ENCODE data around the gene MAP3K5. TPM values are rescaled to one million over a fixed set of nuclear protein-coding genes. Genes with fewer than 3 reads are reported as not detected.

The MAP3K5 gene
- total RNA-seq, 1 donor from 2014 or later, result 5.7 TPM

DNA sequence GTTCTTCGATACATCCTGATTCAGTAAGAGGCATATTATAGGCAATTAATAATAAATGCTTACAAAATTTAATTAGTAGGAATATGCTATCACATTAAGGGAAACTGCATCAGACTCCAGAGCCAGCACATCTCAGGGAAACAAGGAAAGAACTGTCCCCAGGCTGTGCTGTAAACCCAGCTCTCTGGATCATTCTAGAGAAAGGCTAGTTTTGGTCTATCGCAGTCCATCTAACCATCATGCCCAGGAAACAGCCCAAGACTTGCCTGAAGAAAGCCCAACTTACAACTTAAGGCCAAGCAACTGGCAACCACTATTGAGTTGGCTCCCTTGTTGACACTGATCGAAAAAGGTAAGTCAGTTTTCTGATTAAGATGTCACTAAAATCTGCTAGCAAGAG is 11.3 kb downstream of the MAP3K5 start:
- Histone ChIP-seq H3K36me3 (ENCODE audit: control insufficient read depth, insufficient read depth, low read length) (no peaks in the 10 kb centered on the region), H3K4me3 (ENCODE audit: low read depth, low read length) (no peak overlapping the region), H3K27me3 (ENCODE audit: control insufficient read depth, insufficient read depth, low read length) (no peaks in the 10 kb centered on the region)
- TF ChIP-seq, protein P1, sequence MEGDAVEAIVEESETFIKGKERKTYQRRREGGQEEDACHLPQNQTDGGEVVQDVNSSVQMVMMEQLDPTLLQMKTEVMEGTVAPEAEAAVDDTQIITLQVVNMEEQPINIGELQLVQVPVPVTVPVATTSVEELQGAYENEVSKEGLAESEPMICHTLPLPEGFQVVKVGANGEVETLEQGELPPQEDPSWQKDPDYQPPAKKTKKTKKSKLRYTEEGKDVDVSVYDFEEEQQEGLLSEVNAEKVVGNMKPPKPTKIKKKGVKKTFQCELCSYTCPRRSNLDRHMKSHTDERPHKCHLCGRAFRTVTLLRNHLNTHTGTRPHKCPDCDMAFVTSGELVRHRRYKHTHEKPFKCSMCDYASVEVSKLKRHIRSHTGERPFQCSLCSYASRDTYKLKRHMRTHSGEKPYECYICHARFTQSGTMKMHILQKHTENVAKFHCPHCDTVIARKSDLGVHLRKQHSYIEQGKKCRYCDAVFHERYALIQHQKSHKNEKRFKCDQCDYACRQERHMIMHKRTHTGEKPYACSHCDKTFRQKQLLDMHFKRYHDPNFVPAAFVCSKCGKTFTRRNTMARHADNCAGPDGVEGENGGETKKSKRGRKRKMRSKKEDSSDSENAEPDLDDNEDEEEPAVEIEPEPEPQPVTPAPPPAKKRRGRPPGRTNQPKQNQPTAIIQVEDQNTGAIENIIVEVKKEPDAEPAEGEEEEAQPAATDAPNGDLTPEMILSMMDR (IDR thresholded peaks at IDR 0.05; ENCODE audit: insufficient read depth, low read length, poor library complexity, severe bottlenecking), result no peak
- DNase-seq (ENCODE audit: low read depth), result no peak

DNA sequence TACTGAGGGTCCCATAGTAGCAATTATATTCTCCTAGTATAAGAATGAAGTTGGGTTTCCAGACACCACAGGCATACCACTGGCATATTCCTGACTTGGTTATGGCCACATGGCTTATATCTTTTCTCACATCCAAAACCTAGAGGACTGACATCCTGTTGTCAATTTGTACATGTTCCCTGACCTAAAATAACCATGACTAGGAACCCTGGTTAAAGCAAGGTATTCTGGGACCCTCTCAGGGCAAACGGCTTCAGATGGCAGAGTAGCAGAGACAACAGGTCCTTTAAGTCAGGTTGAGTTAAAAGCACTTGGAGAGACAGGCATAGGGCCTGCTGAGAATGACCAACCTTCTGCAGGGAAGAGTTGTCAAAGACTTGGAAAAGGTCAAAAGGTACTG is 12.6 kb downstream of the MAP3K5 start:
- H3K4me3 ChIP-seq (ENCODE audit: low read depth, low read length), result no peak overlapping the region
- TF ChIP-seq, protein P1 (IDR thresholded peaks at IDR 0.05; ENCODE audit: insufficient read depth, low read length, poor library complexity, severe bottlenecking), result no peak
- H3K36me3 ChIP-seq (ENCODE audit: control insufficient read depth, insufficient read depth, low read length), result no peaks in the 10 kb centered on the region
- no peaks in the 10 kb centered on the region for H3K27me3 ChIP-seq (ENCODE audit: control insufficient read depth, insufficient read depth, low read length)
- no peak for DNase-seq (ENCODE audit: low read depth)

- Histone ChIP-seq H3K36me3 (ENCODE audit: control insufficient read depth, insufficient read depth, low read length) (no peaks in the 10 kb centered on the region), H3K4me3 (ENCODE audit: low read depth, low read length) (no peak overlapping the region), H3K27me3 (ENCODE audit: control insufficient read depth, insufficient read depth, low read length) (no peaks in the 10 kb centered on the region)
- no peak for DNase-seq (ENCODE audit: low read depth)
- TF ChIP-seq, protein P1 (IDR thresholded peaks at IDR 0.05; ENCODE audit: insufficient read depth, low read length, poor library complexity, severe bottlenecking), result no peak
Observed at GRCh38 chr6:136777651-136778050, 14.6 kb downstream of the MAP3K5 start.

GRCh38 chr6:136775548-136775947 is 16.7 kb downstream of the MAP3K5 start:
- Histone ChIP-seq H3K27me3 (ENCODE audit: control insufficient read depth, insufficient read depth, low read length) (no peaks in the 10 kb centered on the region), H3K36me3 (ENCODE audit: control insufficient read depth, insufficient read depth, low read length) (no peaks in the 10 kb centered on the region), H3K4me3 (ENCODE audit: low read depth, low read length) (no peak overlapping the region)
- TF ChIP-seq, protein P1 (IDR thresholded peaks at IDR 0.05; ENCODE audit: insufficient read depth, low read length, poor library complexity, severe bottlenecking), result no peak
- DNase-seq (ENCODE audit: low read depth), result no peak

DNA sequence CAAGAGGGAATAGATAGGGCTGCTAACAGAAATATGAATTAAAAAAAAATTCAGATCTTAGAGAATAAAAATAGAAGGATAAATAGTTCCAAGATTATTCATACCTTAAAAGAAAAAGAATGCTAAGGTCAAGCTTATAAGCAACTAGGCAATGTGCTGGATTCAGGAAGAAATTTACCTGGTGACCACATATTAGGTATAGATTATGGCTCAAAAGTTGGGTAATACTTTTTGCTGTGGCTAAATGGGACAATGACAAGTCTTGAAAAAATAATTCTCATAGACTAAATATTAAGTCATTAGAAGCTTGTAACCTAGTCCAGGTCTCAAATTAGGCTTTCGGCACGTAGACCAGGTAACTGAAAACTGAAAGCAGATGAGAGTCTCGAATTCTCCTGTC is 17.2 kb downstream of the MAP3K5 start:
- DNase-seq (ENCODE audit: low read depth), result no peak
- no peaks in the 10 kb centered on the region for H3K27me3 ChIP-seq (ENCODE audit: control insufficient read depth, insufficient read depth, low read length)
- TF ChIP-seq, protein P1 (IDR thresholded peaks at IDR 0.05; ENCODE audit: insufficient read depth, low read length, poor library complexity, severe bottlenecking), result no peak
- no peaks in the 10 kb centered on the region for H3K36me3 ChIP-seq (ENCODE audit: control insufficient read depth, insufficient read depth, low read length)
- no peak overlapping the region for H3K4me3 ChIP-seq (ENCODE audit: low read depth, low read length)

DNA sequence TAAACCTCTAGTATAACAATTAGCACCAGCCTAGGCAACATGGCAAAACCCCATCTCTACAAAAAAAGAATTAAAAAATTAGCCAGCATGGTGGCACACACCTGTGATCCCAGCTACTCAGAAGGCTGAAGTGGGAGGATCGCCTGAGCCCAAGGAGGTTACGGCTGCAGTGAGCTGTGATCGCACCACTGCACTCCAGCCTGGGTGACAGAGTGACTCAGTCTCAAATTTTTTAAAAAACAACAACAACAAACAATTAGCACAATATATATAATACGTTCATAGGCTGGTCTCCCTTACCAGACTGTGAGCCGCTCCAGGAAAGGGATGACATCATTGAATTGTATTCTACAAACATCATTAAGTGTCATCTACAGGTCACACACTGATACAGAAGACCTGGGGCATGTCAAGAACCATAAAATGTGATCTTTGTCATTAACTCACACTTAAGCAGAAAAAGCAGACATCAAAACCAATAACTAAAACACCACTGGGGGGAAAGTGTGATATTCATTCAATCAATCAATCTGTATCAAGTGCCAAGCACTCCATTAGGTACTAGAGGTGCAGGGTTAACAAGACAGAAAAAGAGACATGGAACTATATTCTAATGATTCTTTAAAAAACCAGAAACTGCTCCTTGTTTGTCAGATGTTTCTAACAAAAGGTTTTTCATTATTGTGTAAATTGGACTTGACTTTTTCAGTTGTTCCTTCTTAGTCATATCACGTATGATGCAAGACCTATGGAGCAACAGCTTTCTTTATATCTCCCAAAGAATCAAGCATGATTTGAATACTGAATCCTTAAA is 17.8 kb downstream of the MAP3K5 start:
- Histone ChIP-seq H3K36me3 (ENCODE audit: control insufficient read depth, insufficient read depth, low read length) (no peaks in the 10 kb centered on the region), H3K4me3 (ENCODE audit: low read depth, low read length) (no peak overlapping the region), H3K27me3 (ENCODE audit: control insufficient read depth, insufficient read depth, low read length) (no peaks in the 10 kb centered on the region)
- no peak for DNase-seq (ENCODE audit: low read depth)
- TF ChIP-seq, protein P1 (IDR thresholded peaks at IDR 0.05; ENCODE audit: insufficient read depth, low read length, poor library complexity, severe bottlenecking), result no peak

All from kidney epithelial cell (primary cell).